HG02571 (cell line): ENCODE data around the gene ZC2HC1C.

Source experiments
- ATAC-seq: cut with Tn5 transposase; IDR thresholded peaks from one replicate; pipeline ENCODE4 v1.9.1; 2021; ENCODE audit warnings: mild to moderate bottlenecking, moderate library complexity; ENCODE audit not compliant: unreplicated experiment

The ZC2HC1C gene, protein sequence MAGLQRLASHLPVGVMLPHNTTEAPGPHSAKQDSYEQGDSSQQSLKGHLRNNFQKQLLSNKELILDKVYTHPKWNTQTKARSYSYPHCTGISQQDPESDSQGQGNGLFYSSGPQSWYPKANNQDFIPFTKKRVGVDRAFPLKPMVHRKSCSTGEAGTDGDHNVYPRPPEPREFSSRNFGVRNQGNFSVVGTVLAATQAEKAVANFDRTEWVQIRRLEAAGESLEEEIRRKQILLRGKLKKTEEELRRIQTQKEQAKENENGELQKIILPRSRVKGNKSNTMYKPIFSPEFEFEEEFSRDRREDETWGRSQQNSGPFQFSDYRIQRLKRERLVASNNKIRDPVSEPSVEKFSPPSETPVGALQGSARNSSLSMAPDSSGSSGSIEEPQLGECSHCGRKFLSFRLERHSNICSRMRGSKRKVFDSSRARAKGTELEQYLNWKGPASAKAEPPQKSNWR

DNA sequence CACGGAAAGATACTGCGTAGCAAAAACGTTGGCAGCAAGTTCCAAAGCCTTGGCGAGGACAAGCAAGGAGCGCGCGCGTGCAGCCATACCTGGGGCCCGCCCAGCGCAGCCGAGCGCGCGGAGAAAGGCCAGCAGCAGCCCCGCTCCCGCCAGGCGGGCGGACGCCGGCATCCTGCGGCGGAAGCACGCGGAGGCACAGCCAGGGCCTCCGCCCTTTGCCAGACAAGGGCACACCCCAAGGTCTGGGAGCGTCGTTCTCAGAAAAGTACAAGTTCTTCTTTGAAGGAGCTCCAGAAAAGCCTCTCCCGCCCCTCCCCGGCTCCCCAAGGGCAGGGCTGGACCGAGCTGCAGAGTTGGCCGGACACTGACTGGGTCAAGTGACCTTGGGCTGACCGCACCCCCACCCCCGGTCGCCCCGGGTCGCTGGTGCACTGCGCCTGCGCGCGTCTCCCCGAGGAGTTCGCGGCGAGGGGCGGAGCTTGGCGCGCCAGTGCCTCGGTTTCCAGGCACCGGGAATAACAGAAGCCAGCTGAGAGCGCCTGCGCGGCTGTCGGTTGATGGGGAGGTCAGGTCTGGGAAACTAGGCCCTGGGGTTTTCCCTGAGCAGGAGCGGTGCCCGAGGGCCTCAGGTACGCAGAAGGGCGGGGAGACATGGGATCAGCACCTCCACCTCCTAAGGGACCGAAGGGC lies at the start of gene ZC2HC1C:
ZC2HC1C (plus strand) TSS at position 521 of the 690 bp plus-strand sequence. CDS start 933 bp downstream, outside the sequence.
- peak; percentile 69 for ATAC-seq

DNA sequence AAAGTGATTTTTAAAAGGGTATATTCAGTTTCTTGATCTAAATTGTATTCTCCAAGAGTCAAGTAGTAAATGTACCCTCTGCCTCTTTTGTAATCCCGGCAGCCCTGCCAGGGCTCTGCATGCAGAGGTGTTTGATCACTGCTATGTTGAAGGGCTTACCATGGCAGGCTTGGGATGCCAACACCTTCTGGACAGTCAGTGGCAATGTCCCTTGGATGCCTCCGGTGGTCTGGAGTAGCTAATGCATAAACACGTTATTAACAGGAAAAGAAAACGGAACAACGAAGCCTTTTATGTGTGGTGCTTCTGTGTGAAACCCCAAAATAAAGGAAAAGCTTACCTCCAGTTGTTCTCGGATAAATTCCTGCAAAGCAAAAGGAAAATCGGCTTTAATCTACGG lies 46.8 kb upstream of the ZC2HC1C start:
- ATAC-seq = no peak

DNA sequence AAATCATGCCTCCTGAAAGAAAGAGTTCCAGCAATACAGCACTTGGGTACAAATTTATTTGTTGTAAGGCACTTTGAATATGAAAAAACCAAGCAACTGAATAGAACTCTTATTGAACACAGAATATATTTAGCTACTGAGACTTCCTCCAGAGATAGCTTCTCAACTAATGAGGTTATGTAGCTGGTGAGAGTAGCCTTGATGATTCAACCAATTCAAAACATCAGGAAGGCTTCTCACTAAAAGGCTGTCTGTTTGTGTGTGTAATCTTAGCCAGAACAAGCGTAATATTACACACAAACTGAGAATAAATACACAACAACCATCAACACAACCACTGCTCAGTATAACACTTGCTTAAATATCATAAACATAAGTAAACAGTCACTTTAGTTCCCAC lies 46.3 kb upstream of the ZC2HC1C start:
- ATAC-seq = no peak

DNA sequence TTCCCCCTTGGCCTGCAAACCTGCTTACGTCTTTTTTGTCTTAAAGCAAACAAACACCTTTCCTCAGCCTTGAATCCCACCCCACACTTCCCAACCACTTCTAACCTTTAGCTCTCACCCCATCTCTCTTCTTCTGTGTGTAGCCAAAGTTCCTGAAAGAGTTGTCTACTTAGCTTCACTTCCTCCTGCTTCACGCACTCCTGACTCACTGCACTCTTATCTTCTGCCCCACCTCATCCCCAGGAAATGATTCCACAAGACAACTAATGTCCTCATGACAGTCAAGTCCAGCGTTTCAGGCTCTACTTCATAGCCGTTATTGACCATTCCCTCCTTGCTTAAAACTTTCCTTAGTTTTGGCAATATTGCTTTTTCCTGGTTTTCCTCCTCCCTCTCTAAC lies 44.4 kb upstream of the ZC2HC1C start:
- ATAC-seq = no peak

DNA sequence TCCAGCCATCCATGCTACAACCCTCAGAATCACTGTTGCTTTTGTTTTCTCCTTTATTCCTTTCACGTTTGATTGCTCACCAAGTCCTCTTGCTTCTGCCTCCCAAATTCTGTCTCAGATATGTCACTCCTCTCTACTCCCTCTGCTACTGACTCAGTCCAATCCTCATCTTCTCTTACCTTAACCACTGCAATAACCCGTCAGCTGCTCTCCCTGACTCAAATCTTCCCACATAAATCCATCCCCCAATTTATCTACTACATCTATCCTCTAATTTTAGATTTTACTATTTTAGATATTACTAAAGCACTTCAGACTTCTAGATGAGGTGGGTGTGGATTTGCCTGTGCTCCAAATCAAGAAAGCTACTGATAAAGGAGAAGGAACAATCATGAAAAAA lies 43.6 kb upstream of the ZC2HC1C start:
- no peak for ATAC-seq

DNA sequence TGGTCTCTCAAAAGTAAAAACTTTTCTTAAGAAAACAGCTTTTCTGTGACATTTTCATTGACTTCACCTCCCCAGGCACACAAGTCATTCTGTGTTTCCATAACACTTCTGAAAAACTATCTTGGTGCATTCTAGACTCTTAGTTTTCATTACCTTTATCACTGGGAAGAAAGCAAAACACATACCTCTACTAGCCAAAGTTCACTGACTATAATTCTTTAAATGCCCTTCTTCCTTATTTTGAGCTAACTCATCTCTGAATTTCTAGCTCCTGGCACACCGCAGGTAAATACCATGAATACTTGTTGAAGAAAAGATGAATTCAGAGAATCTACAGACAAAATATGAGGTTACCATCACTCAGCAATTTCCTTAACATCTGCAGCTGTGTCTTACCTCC lies 39.3 kb upstream of the ZC2HC1C start:
- ATAC-seq = no peak

DNA sequence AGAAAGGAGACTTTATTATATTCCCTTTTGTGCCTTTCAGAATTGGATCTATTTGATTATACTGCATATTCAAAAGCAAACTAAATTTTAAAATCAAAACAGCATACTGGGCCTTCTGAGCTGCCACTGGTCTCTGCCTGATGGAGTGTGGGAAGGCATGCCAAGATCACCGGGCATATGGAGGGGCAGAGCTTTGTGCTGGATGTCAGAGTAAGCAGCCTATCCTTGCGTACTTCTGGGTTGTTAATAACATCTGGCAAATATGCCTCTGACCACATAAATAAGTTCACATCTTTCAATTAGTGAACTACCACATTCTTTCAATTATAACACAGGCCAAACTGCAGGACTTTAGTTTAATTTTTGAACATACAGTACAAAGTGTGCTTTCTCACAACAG lies 36.5 kb upstream of the ZC2HC1C start:
- no peak for ATAC-seq

DNA sequence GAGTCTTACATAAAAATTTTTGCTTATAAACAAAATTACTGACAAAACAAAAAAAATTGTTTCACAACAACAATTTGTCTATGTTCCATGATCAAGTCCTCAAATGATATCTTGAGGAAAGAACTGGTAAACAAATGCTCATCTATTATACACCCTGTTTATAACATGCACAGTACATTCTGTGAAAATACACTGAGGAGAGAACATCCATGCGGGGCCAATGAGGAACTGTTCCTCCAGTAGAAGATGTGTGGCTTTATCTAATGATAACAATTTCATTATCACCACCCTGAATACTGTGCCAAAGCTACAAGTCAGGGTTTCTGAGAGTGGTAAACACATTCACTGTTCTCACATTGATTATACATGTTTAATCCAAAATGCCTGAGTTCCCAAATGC lies 28.9 kb upstream of the ZC2HC1C start:
- ATAC-seq = no peak

DNA sequence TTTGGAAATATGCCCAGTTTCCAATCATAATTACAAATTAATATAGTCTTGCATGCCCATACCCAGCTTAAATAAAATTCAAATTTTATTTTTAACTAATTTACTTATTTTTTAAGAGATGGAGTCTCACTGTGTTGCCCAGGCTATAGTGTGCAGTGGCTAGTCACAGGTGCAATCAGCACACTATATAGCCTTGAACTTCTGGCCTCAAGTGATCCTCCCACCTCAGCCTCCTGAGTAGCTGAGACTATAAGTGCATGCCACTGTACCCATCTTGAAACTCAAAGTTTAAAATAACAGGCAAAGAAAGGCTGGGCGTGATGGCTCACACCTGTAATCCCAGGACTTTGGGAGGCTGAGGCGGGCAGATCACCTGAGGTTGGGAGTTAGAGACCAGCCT lies 28.5 kb upstream of the ZC2HC1C start:
- ATAC-seq = no peak

DNA sequence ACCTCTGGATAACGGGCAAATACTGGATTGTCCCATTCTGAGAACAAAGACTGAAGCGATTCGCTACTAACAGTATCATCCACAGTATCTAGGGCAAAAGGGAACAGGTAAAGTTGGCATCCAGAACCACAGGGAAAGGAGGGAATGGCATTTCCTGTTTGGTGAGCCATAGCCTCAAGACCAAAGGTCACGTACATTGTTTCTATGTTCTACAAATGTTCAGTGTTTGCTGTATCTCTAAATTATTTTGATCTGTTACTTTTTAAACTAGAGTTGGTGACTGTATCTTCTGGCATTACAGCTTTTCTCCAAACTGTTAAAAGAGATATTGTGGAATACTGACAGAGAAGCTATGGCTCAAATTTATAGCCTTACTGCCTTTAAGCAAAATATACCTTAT lies 27.8 kb upstream of the ZC2HC1C start:
- no peak for ATAC-seq

DNA sequence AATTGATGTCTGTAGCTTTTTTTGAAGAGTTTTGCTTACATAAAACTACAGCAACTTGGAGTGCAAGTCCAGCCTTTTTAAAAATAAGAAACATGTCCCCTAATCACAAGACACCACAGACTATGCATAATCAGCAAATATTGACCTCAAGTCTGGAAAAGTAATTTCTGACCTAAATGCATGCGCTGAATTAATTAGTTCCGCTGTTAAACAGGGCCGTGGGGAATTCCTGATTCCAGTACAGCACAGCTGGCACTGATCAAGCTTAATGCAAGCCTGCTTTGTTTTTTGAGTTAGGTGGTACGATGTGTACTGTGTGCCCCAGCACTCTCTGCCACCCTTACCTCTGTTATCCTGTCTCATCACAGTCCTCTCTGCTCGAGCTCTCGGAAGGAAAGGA lies 27.4 kb upstream of the ZC2HC1C start:
- no peak for ATAC-seq

DNA sequence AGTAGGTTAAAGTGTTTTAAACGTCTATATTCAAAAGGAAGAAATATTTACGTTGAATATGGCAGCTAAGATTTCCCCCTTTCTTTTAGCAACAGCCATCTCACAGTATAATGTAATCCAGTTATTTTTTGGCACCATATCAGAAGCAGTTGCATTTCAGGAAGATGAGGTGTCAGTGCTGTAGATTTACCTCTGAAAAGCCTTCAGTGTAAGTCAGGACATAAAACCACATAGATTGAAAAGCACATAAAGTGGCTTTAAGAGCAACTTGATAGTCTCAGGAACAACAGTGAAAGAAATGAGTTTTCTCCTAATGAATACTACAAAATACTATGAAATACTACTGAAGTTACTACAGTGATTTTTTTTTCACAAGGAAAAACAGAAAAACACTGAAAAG lies 25.1 kb upstream of the ZC2HC1C start:
- no peak for ATAC-seq

DNA sequence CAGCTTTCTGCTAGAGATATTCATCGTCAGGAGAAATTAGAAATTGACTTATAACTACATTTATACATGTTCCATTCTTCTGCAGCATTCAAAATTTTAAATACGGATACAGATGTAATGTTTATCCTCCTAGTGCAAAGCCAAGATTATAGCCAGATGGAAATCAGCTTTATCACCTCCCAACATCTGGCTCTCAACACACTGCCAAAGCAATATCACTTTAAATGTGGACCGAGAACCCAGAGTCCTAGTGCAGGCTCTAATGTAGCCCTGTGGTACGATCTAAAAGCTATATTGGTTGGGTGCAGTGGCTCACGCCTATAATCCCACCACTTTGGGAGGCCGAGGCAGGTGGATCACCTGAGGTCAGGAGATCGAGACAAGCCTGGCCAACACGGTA lies 24.7 kb upstream of the ZC2HC1C start:
- ATAC-seq = no peak

DNA sequence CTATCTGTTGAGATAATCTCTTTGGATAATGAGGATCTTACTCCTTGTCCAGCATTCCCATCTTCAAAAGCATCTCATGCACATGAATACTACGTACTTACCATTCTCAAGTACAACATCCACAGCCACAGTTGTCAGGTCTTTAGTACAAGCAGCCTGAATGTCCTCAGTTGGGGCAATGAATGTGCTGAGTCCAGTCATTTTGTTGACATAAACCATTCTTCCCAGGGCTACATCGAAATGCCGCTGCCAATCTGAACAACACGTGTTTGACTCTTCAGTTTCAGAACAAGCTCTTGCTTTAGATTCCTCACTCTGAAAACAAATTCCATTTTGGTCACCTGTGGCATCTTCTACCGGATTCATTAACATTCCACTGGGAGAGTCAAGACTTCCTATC lies 23.2 kb upstream of the ZC2HC1C start:
- no peak for ATAC-seq

DNA sequence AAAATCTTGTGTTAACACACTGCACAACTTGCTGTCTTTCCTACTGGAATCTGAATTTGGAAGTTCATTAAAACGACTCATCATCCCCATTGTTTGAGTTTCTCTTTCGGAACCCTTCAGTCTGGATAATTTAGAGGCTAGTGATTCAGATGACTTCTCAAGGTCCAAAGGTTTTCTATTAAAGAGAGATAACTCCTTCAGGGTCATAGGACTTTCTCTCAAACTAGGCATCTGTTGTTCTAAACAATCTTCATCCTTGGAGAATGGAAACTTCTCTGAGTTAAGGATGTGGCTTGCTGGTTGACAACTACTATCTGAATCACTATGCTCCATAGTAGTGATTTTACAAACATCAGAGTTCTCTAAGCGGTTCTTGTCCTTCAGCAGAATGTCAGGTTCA lies 22.5 kb upstream of the ZC2HC1C start:
- no peak for ATAC-seq

DNA sequence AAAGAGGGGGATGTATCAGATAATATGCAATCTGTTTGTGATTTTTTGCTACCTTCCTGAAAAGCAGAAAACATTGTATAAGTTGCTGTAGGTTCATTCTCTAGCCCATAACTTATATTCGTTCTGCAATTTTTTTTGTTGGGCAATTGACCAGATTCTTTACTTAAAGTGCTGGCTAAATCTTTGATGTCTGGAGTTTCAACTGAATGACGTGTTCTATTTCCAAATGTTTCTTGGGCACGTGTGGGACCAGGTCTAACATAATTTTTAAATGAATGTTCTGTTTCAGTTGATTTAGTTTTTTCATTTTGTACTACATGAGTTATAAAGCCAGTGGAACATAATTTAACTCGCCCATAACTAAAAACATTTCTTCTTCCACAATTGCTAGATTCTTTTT lies 21.9 kb upstream of the ZC2HC1C start:
- ATAC-seq = no peak

DNA sequence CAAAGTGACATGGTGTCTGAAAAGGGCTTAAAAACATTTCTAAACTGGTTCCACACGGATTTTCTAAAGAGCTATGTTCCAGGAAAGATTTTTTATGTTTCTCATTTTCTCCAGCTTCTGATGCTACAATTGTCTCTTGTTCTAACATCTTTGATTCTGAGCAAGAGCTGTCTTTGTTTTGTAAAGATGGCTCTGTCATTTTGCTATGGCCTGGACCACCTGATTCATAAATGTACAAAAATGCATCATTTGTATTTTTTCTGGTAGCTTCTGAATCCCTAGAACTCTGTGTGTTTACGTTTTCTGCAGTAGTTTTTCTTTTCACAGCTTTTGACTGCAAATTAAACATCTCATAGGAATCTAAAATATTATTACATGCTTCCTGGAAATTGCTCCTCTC lies 21.3 kb upstream of the ZC2HC1C start:
- ATAC-seq = no peak

DNA sequence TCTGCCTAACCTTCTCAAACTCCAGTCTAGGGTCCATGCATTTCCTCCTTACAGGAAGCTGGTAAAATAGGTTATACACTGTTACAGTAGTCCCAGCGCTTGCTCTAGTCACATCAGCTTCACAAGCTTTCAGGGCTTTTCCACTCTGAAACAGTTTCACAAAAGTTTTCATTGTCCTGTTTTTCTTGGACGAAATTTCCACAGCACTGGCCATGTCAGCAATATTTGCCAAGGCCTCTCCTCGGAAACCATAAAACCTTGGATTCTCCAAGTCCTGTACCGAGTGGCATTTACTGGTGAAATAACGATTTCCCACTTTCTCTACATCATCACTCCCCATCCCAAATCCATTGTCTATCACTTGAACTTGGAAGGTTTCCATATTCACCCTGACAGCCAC lies 20.3 kb upstream of the ZC2HC1C start:
- ATAC-seq = no peak

DNA sequence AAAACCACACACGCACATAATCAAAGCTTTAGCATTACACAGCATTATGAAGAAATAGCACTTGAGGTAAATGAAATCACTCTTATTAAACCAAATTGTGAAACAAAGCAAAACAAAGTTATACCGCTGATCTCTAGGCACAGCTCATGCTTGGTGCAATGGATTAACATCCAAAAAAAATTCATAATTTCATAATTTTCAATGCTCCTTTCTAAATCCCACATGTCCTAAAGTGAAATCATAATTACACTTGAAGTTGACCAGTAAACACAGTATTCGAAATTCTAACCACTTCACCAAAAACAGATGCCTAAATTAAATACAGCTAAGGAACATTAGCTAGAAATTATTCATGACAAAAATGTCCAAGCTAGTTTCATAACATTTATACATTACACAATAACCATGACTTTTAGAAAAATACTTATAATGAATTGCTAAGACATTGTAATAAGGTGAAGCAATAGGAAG lies 19.7 kb upstream of the ZC2HC1C start:
- no peak for ATAC-seq

DNA sequence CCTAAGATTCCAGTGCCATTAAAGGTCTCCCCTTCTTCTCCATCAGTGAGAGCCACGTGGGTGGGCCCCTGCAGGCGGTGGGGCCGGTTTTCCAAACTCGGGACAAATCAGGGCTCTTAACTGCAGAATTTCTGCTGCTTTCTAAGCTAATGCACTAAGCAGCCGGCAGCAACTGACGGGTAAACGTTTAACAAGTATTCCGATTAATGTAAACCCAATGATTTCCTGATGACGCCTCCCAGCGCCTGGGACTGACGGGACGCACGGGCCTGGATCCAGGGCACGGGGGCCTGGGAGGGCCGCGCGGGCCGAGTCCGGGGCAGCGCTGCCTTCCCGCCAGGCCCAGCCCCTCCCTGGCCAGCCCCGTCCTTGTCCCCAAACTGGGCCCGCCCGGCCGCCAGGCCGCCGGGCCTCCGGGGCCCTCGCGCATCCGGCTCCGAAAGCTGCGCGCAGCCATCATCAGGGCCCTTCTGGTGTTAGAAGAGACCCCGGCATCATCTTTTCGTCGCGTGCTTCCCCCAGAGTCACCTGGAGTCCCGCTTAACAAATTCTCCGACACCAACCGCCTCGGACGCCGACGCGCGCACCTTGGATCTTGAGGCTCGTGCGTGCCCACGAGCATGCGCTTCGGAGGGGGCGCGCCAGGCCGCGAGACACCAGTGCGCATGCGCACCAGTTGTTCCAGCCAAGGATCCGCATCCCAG lies 18.4 kb upstream of the ZC2HC1C start, which contains the start of gene MLH3:
MLH3 (minus strand) TSS at position 616 of the 704 bp plus-strand sequence. CDS start 1,812 bp downstream, outside the sequence.
- ATAC-seq = peak; percentile 76

DNA sequence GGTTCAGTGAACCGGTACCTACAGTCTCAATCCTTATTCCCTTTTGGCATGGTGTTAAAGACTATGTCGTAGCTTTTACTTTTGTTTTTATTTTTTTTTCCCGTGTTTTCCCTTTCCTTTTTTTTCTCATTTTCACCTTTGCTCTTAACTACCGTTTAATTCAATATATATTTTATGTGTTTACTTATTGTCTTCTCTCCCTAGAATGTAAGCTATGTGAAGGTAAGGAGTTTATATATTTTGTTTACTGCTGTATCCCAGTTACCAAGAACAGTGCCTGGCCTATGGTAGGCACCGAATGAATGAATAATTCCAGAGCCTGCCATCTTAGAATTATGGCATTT lies 17.9 kb upstream of the ZC2HC1C start:
- ATAC-seq = no peak
